Psoas muscle (tissue), 8 donors: ENCODE measurements around the gene ZMYND10. TPM values are rescaled to one million over a fixed set of nuclear protein-coding genes. Genes with fewer than 3 reads are reported as not detected.

ENCODE experiments used
- ATAC-seq, 4 donors: fragments of 200-7000 bp; cut with Tn5 transposase; one replicate each; pipeline ENCODE4 v1.9.1; 2020; ENCODE audit warnings: moderate library complexity in 3 of 4, mild to moderate bottlenecking in 2 of 4
- DNase-seq, 2 donors: peaks; one replicate each; pipeline ENCODE4 v3.0.0-alpha.2; 2020
- H3K27ac ChIP-seq: fragments of 200-600 bp; one replicate; pipeline ENCODE4 v1.8.0; 2022
- H3K27me3 ChIP-seq, 3 donors: fragments of 200-600 bp in 1 of 3; one replicate each; pipeline versions ENCODE4 v1.6.1 to v1.8.0; 2013 to 2022; ENCODE audit warnings: low read length in 2 of 3, mild to moderate bottlenecking in 2 of 3, moderate library complexity in 1 of 3; ENCODE audit not compliant: insufficient read depth in 3 of 3
- H3K36me3 ChIP-seq, 2 donors: fragments of 200-600 bp in 1 of 2; one replicate each; pipeline versions ENCODE4 v1.6.1 to v1.8.0; 2013 to 2022; ENCODE audit warnings: low read depth in 1 of 2, mild to moderate bottlenecking in 1 of 2, moderate library complexity in 1 of 2; ENCODE audit not compliant: insufficient read depth in 1 of 2
- H3K4me1 ChIP-seq: fragments of 200-600 bp; one replicate; pipeline ENCODE4 v1.8.0; 2022
- H3K4me3 ChIP-seq: fragments of 200-600 bp; one replicate; pipeline ENCODE4 v1.8.0; 2022; ENCODE audit warnings: mild to moderate bottlenecking
- H3K9me3 ChIP-seq: fragments of 200-600 bp; one replicate; pipeline ENCODE4 v1.8.0; 2022
- CTCF ChIP-seq: fragments of 200-600 bp; IDR thresholded peaks from one replicate; pipeline ENCODE4 v1.8.0; 2022; ENCODE audit warnings: antibody characterized with exemption
- WGBS, 3 donors: extraction: QIAGEN DNeasy Blood & Tissue Kit; methylation state at CpG; one replicate each; pipeline versions ENCODE4 v1.1.6 to v1.1.7; 2013; 5-methylcytosine and 5-hydroxymethylcytosine counted together
- intact Hi-C, 2 donors: fragments of 100-400 bp; cut with DNase I; formaldehyde crosslinking; loops; one replicate each; pipeline versions ENCODE4 v1.11.0 to v1.14.2; 2022
- polyA plus RNA-seq, 3 donors: library from polyadenylated mRNA; stranded (reverse); fragments of 200-250 nt; gene quantifications; one replicate each; pipeline ENCODE4 v1.2.3, GENCODE V29; 2013
- total RNA-seq, 4 donors: library from RNA; stranded (reverse); fragmentation: NEBNext Ultra II Directional in 2 of 4; extraction: Animal tissue kit (Norgen Biotek cat#: 25700) in 2 of 4; gene quantifications; one replicate each; pipeline versions ENCODE4 v1.2.1 to v1.2.4, GENCODE V29; 2021 to 2023
- donor health status: healthy with polysubstance abuse.
- donor health status: DM: no; HTN: no; CAD: no; lungs with moderate emphysema.
- donor health status: Bipolar disorder and iron deficiency.
- donor health status: healthy.
- donor health status: DM: yes; HTN: yes; CAD: no.
- donor health status: DM: no; HTN: no; CAD: no.
- donor health status: DM: no; HTN: no; CAD: no.
- donor health status: DM: yes; HTN: yes; CAD: no.

Gene ZMYND10
- total and polyA plus RNA-seq, 7 donors, result 0.23 to 0.99 (median 0.51) TPM

- DNase-seq, result no peak
- ATAC-seq, result no peak
- WGBS, 3 donors, result 71 to 80% (median 74%) methylated on average over 5 of the region's 5 CpGs
- peaks cover 43% of the 10 kb centered on the region for H3K4me1 ChIP-seq
- intact Hi-C loops, result no loop called here
- TF ChIP-seq CTCF, result no peak
- H3K4me3 ChIP-seq, result peak overlapping the region; percentile 93
- no peaks in the 10 kb centered on the region for H3K9me3 ChIP-seq
- peak overlapping the region; percentile 95 for H3K27ac ChIP-seq
- no peaks in the 10 kb centered on the region for H3K36me3 ChIP-seq
- no peaks in the 10 kb centered on the region for H3K27me3 ChIP-seq
These were observed 6.6 kb downstream of the ZMYND10 start for GRCh38 chr3:50338965-50339364.

- Histone ChIP-seq H3K36me3 (peaks cover 0 to 6% of the 10 kb centered on the region in 2 donors), H3K27me3 (no peaks in the 10 kb centered on the region), H3K27ac (peak overlapping the region; percentile 95), H3K9me3 (no peaks in the 10 kb centered on the region), H3K4me3 (peak overlapping the region; percentile 93), H3K4me1 (peaks cover 50% of the 10 kb centered on the region)
- intact Hi-C loops, result no loop called here
- DNase-seq (peak; percentile 100), ATAC-seq (peak; percentile 88 to 93 (median 90))
- TF ChIP-seq CTCF, result no peak
- 0% methylated on average over 72 to 79 of the region's 79 CpGs for WGBS, 3 donors
These were observed 8.2 kb downstream of the ZMYND10 start for GRCh38 chr3:50337175-50337861.

GRCh38 chr3:50336452-50337174 is 8.9 kb downstream of the ZMYND10 start:
- 1% methylated on average over 23 to 31 of the region's 31 CpGs for WGBS, 3 donors
- intact Hi-C loops, result no loop called here

GRCh38 chr3:50334339-50335075 is 11.0 kb downstream of the ZMYND10 start:
- peak overlapping the region; percentile 95 for H3K27ac ChIP-seq
- DNase-seq, result no peak
- TF ChIP-seq CTCF, result no peak
- no peaks in the 10 kb centered on the region for H3K9me3 ChIP-seq
- no peak for ATAC-seq
- peak overlapping the region; percentile 93 for H3K4me3 ChIP-seq
- H3K4me1 ChIP-seq, result peaks cover 46% of the 10 kb centered on the region
- no peaks in the 10 kb centered on the region for H3K27me3 ChIP-seq
- WGBS, 3 donors, result 42 to 54% (median 49%) methylated on average over 5 of the region's 5 CpGs
- peaks cover 3 to 34% of the 10 kb centered on the region in 2 donors for H3K36me3 ChIP-seq
- intact Hi-C loops, result no loop called here

More at GRCh38 chr3:50336452-50337174, 8.9 kb downstream of the ZMYND10 start:
- H3K4me1 ChIP-seq, result peaks cover 50% of the 10 kb centered on the region
- ATAC-seq (peak; percentile 0 to 8 (median 0)), DNase-seq (no peak)
- peak overlapping the region; percentile 95 for H3K27ac ChIP-seq
- H3K27me3 ChIP-seq, result no peaks in the 10 kb centered on the region
- H3K36me3 ChIP-seq, result peaks cover 0 to 13% of the 10 kb centered on the region in 2 donors
- no peaks in the 10 kb centered on the region for H3K9me3 ChIP-seq
- H3K4me3 ChIP-seq, result peak overlapping the region; percentile 93
- TF ChIP-seq CTCF, result no peak
